GF-D8 (cell line): Measurements from ENCODE around the gene CCL5.

Source experiments
- DNase-seq: peaks from one replicate; lab custom pipeline; 2025; lab: John Stamatoyannopoulos, UW

CCL5 gene

DNA sequence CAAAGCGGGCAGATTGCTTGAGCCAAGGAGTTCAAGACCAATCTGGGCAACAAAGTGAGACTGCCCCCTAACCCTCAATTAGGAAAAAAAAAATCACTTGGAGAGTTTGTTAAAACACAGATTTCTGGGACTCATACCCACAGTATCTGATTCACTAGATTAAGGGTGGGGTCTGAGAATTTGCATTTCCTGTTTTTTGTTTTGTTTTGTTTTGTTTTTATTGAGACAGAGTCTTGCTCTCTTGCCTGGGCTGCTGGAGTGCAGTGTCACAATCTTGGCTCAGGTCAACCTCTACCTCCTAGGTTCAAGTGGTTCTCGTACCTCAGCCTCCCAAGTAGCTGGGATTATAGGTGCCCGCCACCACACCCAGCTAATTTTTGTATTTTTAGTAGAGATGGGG, 12.6 kb downstream of the CCL5 start:
- no peak for DNase-seq

DNA sequence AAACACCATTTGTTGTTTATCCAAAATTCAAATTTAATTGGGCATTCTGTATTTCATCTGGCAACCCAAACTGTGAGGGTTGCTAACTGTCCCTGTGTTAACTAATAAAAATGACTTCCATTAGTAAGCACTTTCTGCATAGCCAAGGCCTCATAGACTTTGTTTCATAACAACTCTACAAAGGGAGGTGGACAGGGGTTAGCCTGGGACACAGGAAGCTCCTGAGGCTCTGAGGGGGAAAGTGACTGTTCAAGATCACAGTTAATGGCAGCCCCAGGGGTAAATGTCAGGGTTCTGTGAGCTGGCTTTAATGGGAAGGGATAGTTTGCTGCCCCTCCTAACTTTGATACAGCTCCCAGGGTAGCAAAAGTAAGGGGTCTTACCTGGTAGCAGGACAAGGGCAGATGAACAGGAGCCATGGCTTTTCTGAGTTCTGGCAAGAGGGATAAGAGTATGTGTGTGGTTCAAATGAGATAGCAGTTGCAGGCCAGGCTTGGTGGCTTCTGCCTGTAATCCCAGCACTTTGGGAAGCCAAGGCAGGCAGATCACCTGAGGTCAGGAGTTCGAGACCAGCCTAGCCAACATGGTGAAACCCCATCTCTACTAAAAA, 13.7 kb downstream of the CCL5 start:
- DNase-seq: no peak

DNA sequence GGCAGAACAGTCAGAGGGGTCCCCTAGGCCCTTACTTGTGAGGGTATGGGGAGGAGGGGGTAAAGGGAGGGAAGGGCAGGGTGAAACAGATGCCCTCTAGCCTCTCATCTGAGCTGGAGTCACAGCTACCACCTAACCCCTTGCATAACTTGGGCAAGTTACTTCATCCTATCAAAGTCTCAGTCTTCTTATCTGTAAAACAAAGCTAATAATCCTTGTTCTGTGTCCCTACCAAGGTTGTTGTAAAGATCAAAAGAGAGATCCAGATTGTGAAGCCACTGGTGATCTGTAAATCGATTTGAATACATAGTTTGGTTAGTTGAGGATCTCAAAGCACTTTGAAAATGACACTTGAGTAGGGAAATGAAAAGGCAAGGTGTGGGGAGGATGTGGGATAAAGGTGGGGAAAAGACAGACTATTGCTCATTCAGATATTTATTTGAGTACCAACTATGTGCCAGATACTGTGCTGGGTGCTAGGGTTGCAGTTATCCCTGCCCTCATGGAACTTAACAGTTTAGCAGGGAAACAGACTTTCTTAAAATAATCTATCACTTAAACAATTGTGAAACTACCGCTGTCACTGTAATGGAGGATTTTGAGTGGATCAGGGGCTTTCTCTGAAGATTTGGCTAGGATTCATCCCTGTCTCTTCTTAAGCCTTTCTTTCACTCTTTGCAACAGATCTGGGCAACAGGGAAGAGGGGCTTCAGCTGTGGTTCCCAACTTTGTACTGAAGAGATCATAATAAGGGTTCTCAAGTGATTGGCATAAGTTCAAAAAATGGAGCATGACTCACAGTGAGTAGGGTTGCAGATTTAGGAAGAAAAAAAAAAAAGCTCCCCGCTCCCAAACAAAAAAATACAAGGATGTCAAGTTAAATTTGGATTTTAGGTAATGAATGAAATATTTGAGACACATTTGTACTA, 14.5 kb downstream of the CCL5 start:
- no peak for DNase-seq

DNA sequence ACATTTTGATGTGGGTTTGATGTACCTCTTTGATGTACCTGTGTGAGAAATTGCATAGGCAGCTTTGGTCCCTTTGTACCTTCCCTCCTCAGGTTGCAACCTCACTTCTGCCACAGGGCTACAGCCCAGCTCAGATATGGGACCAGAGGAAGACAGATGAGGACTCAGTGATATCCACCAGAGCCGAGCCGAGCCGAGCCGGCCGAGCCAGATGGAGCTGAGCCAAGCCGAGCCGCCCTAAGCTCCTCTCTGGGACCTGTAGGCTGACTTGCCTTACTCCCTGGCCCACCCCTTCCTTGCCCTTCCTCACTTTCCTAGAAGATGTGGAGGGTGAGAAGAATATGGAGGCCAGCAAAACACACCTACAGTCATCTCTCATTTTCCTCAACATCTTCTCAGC, 15.3 kb downstream of the CCL5 start:
- no peak for DNase-seq

DNA sequence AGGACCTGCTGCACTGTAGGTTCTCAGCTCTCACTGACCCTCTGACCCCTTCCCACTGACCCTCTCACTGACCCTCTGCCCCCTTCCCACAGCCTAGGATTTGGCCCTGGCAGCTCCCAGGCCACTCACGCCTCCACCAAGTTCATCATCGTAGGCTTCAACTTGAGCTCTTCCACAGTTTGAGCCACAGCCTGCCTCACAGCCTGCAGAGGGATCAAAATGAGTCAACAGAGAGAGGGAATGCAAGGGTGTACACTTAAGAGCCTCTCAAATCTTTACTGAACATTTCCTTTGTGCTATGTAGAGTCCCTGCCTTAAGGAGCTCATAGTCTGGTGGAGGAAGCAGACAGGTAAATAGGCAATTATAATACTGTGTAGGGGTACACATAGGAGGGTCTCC, 23.6 kb downstream of the CCL5 start:
- no peak for DNase-seq

DNA sequence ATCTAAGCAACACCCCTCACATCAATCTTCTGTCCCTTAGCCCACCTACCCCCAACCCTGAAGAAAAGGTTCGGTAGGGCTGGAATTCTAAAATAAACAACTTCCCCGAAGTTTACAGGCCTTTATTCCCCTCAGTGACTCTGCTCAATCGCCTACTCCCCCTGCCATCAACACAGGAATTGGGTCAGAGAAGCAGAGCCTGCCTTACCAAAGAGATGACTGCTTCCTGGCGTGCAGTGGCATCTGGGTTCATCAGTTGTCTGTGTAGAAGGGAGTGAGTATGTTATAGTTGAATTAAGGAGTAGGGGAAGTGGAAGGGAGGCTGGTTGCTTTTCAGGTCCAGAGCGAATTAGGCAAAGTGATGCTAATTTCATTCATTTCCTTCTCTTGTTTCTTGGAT, 24.2 kb downstream of the CCL5 start:
- no peak for DNase-seq

DNA sequence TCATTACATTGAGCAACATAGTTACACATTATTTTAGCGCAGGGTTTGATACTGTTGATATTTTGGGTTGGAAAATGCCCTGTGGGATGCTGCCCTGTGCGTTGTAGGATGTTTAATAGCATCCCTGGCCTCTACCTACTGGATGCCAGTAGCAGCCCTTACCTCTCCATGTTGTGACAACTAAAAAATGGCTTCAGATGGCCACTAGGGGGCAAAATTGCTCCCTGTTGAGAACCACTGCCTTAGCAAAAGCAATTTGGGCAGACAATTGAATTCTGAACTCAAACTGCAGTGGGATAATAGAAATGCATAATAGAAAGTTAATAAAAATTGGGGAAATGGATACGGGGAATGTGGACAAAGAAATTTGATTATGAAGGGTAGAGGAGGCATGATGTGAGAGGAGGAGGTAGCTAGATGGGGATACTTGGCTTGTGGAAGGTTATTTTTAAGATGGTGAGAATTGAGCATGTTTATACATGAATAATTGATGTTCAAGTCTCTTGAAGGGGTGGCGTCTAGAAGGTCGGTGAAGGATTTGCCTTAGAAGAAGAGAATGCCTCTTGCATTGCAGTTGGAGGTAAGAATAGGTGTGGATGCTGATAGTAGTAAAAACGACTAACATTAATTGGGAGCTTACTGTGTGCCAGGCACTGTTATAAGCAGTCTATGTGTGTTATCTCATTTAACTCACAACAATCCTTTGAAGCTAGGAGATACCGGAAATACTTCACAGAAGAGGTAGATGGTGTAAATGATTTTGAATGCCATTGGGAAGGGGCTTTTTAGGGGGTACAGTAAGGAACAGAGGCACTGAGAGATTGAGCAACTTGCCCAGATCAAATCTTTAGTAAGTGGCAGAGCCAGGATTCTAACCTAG, 30.5 kb downstream of the CCL5 start:
- no peak for DNase-seq

DNA sequence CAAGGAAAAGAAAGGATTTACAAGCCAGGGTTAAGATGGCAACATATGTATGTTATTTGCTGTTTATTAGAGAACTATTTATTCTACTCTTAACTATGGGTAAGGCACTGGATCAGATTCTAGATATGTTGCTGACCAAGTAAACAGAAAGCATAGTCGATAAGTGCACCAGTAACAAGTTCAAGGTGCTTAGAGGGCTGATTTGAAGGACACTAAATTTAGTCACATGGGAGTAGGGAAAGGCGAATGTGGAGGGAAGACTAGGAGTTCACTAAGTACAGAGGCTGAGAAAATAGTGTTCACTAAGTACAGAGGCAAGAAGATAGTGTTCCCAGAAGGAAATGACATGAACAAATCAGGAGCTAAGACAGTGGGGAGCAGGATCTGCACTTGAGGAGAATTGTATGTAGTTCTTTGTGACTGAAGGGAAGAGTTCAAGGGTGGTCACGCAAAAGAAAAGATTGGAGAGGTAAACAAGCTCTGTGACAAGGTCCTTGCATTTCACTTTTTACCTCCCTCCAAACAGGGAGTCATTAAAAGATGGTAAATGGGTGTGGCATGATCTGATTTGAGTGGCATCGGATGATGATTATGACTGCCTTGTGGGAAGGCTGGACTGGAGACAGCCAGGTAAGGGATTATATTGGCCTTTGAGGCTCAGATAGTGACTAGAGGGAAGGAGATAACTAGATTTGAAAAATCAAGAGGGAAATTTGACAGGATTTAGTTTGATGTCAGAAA, 32.4 kb downstream of the CCL5 start:
- DNase-seq: no peak

DNA sequence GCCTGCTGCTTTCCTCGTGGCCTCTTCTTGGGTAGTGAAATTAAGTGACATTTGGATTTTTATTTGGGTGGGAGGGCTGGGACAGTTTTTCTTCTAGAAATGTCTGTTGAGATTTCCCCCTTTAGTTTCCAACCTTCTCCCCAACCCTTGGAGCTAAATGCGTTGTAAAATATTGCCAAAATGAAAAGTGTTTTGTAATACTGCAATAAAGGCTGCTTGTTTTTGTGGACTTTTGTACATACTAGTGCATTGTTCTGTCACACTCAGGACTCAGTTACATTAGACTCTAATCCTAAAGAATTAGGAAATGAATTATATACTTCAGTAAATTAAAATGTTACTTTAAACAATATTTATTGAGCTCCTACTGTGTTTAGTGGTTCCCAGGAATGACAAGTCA, 33.2 kb downstream of the CCL5 start:
- DNase-seq: no peak

DNA sequence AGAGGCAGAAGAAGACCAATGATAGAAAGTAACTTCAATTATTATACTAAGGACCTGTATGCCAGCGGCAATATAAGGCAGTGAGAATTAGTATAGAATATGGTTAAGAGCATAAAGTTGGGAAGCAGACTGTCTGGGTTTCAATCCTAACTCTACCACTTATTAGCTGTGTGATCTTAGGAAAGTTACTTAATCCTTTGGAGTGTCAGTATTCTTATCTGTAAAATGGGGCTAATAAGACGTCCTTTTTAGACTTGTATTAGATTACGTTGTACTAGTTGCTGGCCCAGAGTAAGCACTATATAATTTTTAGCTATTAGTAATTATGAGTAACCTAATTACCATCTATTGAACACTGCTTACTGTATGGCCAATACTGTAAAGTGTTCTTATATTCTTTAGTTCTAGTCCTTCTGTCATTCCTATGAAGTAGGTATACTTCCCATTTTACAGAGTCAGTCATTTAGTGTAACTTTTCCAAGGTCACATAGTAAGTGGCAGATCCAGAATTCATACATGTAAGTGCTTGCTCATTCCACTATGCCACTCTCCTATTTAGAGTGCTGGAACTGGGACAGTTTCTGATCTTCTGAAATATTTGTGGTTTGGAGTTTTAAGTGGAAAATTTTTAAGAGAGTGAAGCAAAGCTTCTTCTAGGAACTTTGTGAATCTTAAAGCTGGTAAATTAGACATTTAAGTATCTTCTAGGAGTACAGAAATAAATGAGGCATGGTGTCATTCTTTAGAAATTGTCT, 33.9 kb downstream of the CCL5 start:
- DNase-seq: no peak

DNA sequence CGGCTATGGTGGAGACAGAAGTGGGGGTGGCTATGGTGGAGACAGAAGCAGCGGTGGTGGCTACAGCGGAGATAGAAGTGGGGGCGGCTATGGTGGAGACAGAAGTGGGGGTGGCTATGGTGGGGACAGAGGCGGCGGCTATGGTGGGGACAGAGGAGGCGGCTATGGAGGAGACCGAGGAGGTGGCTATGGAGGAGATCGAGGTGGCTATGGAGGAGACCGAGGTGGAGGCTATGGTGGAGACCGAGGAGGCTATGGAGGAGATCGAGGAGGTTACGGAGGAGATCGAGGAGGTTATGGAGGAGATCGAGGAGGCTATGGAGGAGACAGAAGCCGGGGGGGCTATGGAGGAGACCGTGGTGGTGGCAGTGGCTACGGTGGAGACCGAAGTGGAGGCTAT, 35.6 kb downstream of the CCL5 start:
- no peak for DNase-seq

DNA sequence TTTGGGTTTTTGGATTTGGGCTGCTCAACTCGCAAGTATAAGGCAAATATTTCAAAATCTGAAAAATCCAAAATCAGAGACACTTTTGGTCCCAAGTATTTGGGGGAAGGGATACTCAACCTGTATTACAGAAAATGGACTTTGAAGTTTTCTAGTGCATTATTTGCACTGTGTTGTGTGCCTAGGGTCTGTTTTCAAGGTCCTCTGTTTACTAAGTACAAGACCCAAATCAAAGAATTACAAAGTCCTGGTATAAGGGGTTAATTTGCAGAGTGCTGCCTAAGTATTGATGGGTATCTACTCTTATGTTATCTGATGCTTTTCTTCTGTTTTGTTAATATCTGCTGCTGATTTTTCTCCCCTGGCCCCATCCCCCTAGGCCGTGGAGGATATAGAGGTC, 36.5 kb downstream of the CCL5 start:
- no peak for DNase-seq

DNA sequence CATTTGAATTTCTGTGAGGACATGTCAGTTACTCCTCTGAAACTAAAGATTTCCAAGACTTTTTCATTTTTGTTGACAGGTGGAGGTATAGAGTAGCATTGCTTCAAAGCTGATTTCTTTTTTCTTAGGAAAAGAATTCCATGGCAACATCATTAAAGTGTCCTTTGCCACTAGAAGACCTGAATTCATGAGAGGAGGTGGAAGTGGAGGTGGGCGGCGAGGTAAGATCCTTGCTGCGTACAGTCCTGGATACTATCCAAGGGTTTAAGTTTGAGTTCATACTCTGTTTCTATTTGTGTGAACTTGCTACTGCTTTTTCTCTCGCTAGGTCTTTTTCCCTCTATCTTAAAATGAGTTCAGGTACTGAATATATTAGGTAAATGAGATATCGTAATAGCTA, 37.9 kb downstream of the CCL5 start:
- DNase-seq: no peak

DNA sequence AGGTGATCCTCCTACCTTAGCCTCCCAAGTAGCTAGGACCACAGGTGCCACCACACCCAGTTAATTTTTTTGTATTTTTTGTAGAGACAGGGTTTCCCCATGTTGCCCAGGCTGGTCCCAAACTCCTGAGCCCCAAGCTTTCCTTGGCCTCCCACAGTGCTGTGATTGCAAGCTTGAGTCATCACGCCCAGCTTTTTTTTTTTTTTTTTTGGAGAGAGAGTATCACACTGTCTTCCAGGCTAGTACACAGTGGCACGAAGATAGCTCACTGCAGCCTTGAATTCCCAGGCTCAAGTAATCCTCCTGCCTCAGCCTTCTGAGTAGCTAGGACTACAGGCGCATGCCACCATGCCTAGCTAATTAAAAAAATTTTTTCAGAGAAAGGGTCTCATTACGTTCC, 38.7 kb downstream of the CCL5 start:
- DNase-seq: no peak

DNA sequence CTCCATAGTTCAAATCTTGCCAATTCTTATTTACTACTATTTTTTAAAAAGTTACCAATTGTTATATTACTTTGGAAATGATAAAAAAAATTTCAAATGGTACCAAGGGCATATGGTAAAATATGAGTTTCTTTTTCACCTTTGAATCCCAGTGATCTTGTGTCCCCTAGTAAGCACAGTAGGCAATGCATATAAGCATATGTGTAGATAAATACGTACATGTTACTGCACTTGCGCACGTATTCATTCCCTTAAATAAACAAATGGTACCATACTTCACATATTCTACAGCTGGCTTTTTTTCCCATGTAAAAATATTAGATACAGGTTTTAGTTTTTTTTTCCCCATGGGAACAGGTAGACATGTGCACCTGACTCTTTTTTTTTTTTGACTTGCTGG, 39.1 kb downstream of the CCL5 start:
- DNase-seq: no peak

DNA sequence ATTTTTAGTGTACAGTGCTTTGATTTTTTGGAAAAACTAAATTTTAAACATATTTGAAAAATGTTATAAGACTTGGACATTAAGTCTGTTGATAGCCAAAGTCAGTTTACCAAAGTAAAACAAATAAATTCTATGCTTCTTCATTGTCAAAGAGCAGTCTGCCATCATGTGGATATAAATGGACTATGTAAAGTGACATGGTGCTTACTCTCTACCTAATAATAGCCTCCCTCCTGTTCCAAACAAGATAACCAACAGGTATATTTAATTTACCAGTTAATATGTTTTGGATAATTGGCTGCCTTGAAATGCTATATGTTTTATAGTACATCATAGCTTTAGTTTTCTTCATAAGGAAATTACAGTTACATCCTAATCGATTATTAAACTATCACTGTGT, 55.0 kb downstream of the CCL5 start:
- no peak for DNase-seq
